Measurements from ENCODE around the gene LRIG1. TPM values are rescaled to one million over a fixed set of nuclear protein-coding genes. Genes with fewer than 3 reads are reported as not detected.
A peak's percentile ranks its signal among the peaks of the same experiment; 100 is the strongest.

The LRIG1 gene
- total RNA-seq, 1 donor from 2014 or later = 27.9 TPM

- no peak for DNase-seq (ENCODE audit: low spot score)
These were observed 113.7 kb downstream of the LRIG1 start for GRCh38 chr3:66386925-66387650.

- DNase-seq (ENCODE audit: low spot score) = no peak
These were observed 114.6 kb downstream of the LRIG1 start for GRCh38 chr3:66386011-66386924.

GRCh38 chr3:66385066-66385465 is 115.8 kb downstream of the LRIG1 start:
- no peak for DNase-seq (ENCODE audit: low spot score)

GRCh38 chr3:66383998-66384745 is 116.7 kb downstream of the LRIG1 start:
- no peak for DNase-seq (ENCODE audit: low spot score)

GRCh38 chr3:66383023-66383422 is 117.8 kb downstream of the LRIG1 start:
- DNase-seq (ENCODE audit: low spot score) = no peak

- no peak for DNase-seq (ENCODE audit: low spot score)
These were observed 118.7 kb downstream of the LRIG1 start for GRCh38 chr3:66382142-66382541.

GRCh38 chr3:66381626-66382025 is 119.2 kb downstream of the LRIG1 start:
- no peak for DNase-seq (ENCODE audit: low spot score)

- no peak for DNase-seq (ENCODE audit: low spot score)
These were observed 120.5 kb downstream of the LRIG1 start for GRCh38 chr3:66380200-66380932.

GRCh38 chr3:66379565-66379964 is 121.3 kb downstream of the LRIG1 start:
- no peak for DNase-seq (ENCODE audit: low spot score)

GRCh38 chr3:66378256-66378655 is 122.6 kb downstream of the LRIG1 start:
- no peak for DNase-seq (ENCODE audit: low spot score)

GRCh38 chr3:66377800-66378199 is 123.0 kb downstream of the LRIG1 start:
- DNase-seq (ENCODE audit: low spot score) = no peak

- peak; percentile 45 for DNase-seq (ENCODE audit: low spot score)
These were observed 124.3 kb downstream of the LRIG1 start for GRCh38 chr3:66376568-66376967.

GRCh38 chr3:66372681-66373350 is 128.0 kb downstream of the LRIG1 start:
- peak; percentile 51 for DNase-seq (ENCODE audit: low spot score)

- no peak for DNase-seq (ENCODE audit: low spot score)
These were observed 129.4 kb downstream of the LRIG1 start for GRCh38 chr3:66371432-66371831.

GRCh38 chr3:66370179-66370578 is 130.6 kb downstream of the LRIG1 start:
- no peak for DNase-seq (ENCODE audit: low spot score)

GRCh38 chr3:66367979-66368378 is 132.8 kb downstream of the LRIG1 start:
- DNase-seq (ENCODE audit: low spot score) = no peak

GRCh38 chr3:66366747-66367146 is 134.1 kb downstream of the LRIG1 start:
- DNase-seq (ENCODE audit: low spot score) = no peak

- DNase-seq (ENCODE audit: low spot score) = no peak
These were observed 135.7 kb downstream of the LRIG1 start for GRCh38 chr3:66365080-66365479.

- peak; percentile 82 for DNase-seq (ENCODE audit: low spot score)
These were observed 137.7 kb downstream of the LRIG1 start for GRCh38 chr3:66363148-66363547.

GRCh38 chr3:66362541-66362941 is 138.3 kb downstream of the LRIG1 start:
- DNase-seq (ENCODE audit: low spot score) = peak; percentile 72

- DNase-seq (ENCODE audit: low spot score) = no peak
These were observed 139.5 kb downstream of the LRIG1 start for GRCh38 chr3:66361356-66361755.
